PC-9 (cell line): ENCODE measurements around the gene RHAG.

Source experiments
- CTCF ChIP-seq: fragments of 200-600 bp; sonication (generic); conservative IDR thresholded peaks from 2 replicates; pipeline ENCODE4 v1.6.1; 2017; ENCODE audit warnings: mixed run types, antibody characterized with exemption, mild to moderate bottlenecking, moderate library complexity
- EZH2 ChIP-seq: fragments of 200-600 bp; sonication (generic); IDR thresholded peaks from 2 replicates; pipeline ENCODE4 v1.8.0; 2017; ENCODE audit warnings: antibody characterized with exemption, low read depth

GRCh38 chr6:49646942-49647341 lies 10.3 kb upstream of the RHAG start:
- TF ChIP-seq CTCF: no peak
- TF ChIP-seq EZH2: no peak
